Uterus (tissue), 4 donors: ENCODE measurements around the gene PAK4. TPM values are rescaled to one million over a fixed set of nuclear protein-coding genes. Genes with fewer than 3 reads are reported as not detected.

Experiments
- DNase-seq, 2 donors: peaks; one replicate each; pipeline ENCODE4 v3.0.0-alpha.2; 2019 to 2020
- H3K27ac ChIP-seq, 2 donors: fragments of 200-600 bp; sonication (generic); 1 replicate in 1 of 2; 2 replicates in 1 of 2; pipeline ENCODE4 v1.5.1; 2016 to 2018
- H3K27me3 ChIP-seq, 2 donors: fragments of 200-600 bp; sonication (generic); one replicate each; pipeline ENCODE4 v1.5.1; 2018 to 2019; ENCODE audit warnings: control low read depth in 1 of 2
- H3K36me3 ChIP-seq, 2 donors: fragments of 200-600 bp; sonication (generic); one replicate each; pipeline ENCODE4 v1.5.1; 2019; ENCODE audit warnings: control low read depth in 1 of 2
- H3K4me1 ChIP-seq, 2 donors: fragments of 200-600 bp; sonication (generic); one replicate each; pipeline ENCODE4 v1.5.1; 2018 to 2019; ENCODE audit warnings: control low read depth in 1 of 2
- H3K4me3 ChIP-seq, 2 donors: fragments of 200-600 bp; sonication (generic); 1 replicate in 1 of 2; 2 replicates in 1 of 2; pipeline ENCODE4 v1.5.1; 2018 to 2019; ENCODE audit warnings: mild to moderate bottlenecking in 1 of 2
- H3K9me3 ChIP-seq, 2 donors: fragments of 200-600 bp; sonication (generic); one replicate each; pipeline ENCODE4 v1.5.1; 2019; ENCODE audit warnings: control low read depth in 1 of 2
- CTCF ChIP-seq, 4 experiments: fragments of 200-600 bp in 2 of 4; fragments of 450-650 bp in 2 of 4; sonication (generic) in 2 of 4; IDR thresholded peaks; one replicate each; pipeline ENCODE4 v1.5.1; 2016 to 2019; ENCODE audit warnings: antibody characterized with exemption in 4 of 4, mild to moderate bottlenecking in 2 of 4, moderate library complexity in 1 of 4
- POLR2A ChIP-seq, 2 donors: fragments of 450-650 bp; IDR thresholded peaks; one replicate each; pipeline ENCODE4 v1.6.1; 2016; ENCODE audit warnings: antibody characterized with exemption in 2 of 2, mild to moderate bottlenecking in 1 of 2, moderate library complexity in 1 of 2
- intact Hi-C: fragments of 100-400 bp; cut with DNase I; formaldehyde crosslinking; loops from one replicate; pipeline ENCODE4 v1.15.1; 2023; ENCODE audit warnings: low total_unique reads
- total RNA-seq, 4 donors: library from RNA; depleted of rRNA in 3 of 4; stranded (reverse); fragments of >200 nt in 3 of 4; gene quantifications; one replicate each; pipeline versions ENCODE4 v1.1.0 to v1.2.4, GENCODE V29; 2014 to 2023
- donor health status: DM: yes; HTN: yes; CAD: no.

PAK4 gene
- total RNA-seq, 4 donors from 2014 or later = 0.26 to 57.4 (median 24.3) TPM

GRCh38 chr19:39193803-39194202, 68.2 kb downstream of the PAK4 start:
- Histone ChIP-seq H3K9me3 (no peaks in the 10 kb centered on the region), H3K4me1 (no peaks in the 10 kb centered on the region), H3K4me3 (no peak overlapping the region), H3K36me3 (no peaks in the 10 kb centered on the region), H3K27ac (no peak overlapping the region), H3K27me3 (peaks cover 0 to 16% of the 10 kb centered on the region in 2 donors)
- no peak for DNase-seq
- TF ChIP-seq POLR2A (IDR thresholded peaks at IDR 0.05) = no peak
- TF ChIP-seq CTCF (IDR thresholded peaks at IDR 0.05) = no peak
- intact Hi-C loops = no loop called here

- intact Hi-C loops = no loop called here
- no peak for TF ChIP-seq CTCF (IDR thresholded peaks at IDR 0.05)
- TF ChIP-seq POLR2A (IDR thresholded peaks at IDR 0.05) = no peak
- H3K36me3 ChIP-seq = no peaks in the 10 kb centered on the region
- H3K4me1 ChIP-seq = no peaks in the 10 kb centered on the region
- no peak for DNase-seq
- H3K9me3 ChIP-seq = no peaks in the 10 kb centered on the region
- no peak overlapping the region for H3K4me3 ChIP-seq
- H3K27me3 ChIP-seq = peaks cover 0 to 16% of the 10 kb centered on the region in 2 donors
- no peak overlapping the region for H3K27ac ChIP-seq
Measured at GRCh38 chr19:39194832-39195542, 69.4 kb downstream of the PAK4 start.

GRCh38 chr19:39195755-39196154, 70.2 kb downstream of the PAK4 start:
- no peak overlapping the region for H3K4me3 ChIP-seq

GRCh38 chr19:39196320-39196719, 70.7 kb downstream of the PAK4 start:
- H3K27ac ChIP-seq = no peak overlapping the region
- no peak overlapping the region for H3K4me3 ChIP-seq
- intact Hi-C loops = no loop called here
- no peak for DNase-seq
- H3K27me3 ChIP-seq = peaks cover 0 to 16% of the 10 kb centered on the region in 2 donors
- H3K4me1 ChIP-seq = no peaks in the 10 kb centered on the region
- TF ChIP-seq POLR2A (IDR thresholded peaks at IDR 0.05) (no peak), CTCF (IDR thresholded peaks at IDR 0.05) (no peak)
- H3K9me3 ChIP-seq = no peaks in the 10 kb centered on the region
- H3K36me3 ChIP-seq = no peaks in the 10 kb centered on the region

More at GRCh38 chr19:39195755-39196154, 70.2 kb downstream of the PAK4 start:
- no peaks in the 10 kb centered on the region for H3K9me3 ChIP-seq
- intact Hi-C loops = no loop called here
- H3K36me3 ChIP-seq = no peaks in the 10 kb centered on the region
- no peaks in the 10 kb centered on the region for H3K4me1 ChIP-seq
- peaks cover 0 to 16% of the 10 kb centered on the region in 2 donors for H3K27me3 ChIP-seq
- TF ChIP-seq CTCF (IDR thresholded peaks at IDR 0.05) = no peak
- no peak for TF ChIP-seq POLR2A (IDR thresholded peaks at IDR 0.05)
- H3K27ac ChIP-seq = no peak overlapping the region
- no peak for DNase-seq

GRCh38 chr19:39196860-39197562, 71.4 kb downstream of the PAK4 start, which contains the start of gene NCCRP1:
TSS of gene NCCRP1 (plus strand) at chr19:39196964. CDS start at chr19:39196983, 19 bp downstream.
- Histone ChIP-seq H3K4me1 (no peaks in the 10 kb centered on the region), H3K4me3 (no peak within 1 kb of the TSS), H3K9me3 (no peaks in the 10 kb centered on the region), H3K27ac (no peak within 1 kb of the TSS), H3K36me3 (no peaks in the 10 kb centered on the region), H3K27me3 (peaks cover 0 to 16% of the 10 kb centered on the region in 2 donors)
- intact Hi-C loops = no loop called here
- TF ChIP-seq POLR2A (IDR thresholded peaks at IDR 0.05) = no peak
- no peak for TF ChIP-seq CTCF (IDR thresholded peaks at IDR 0.05)
- no peak for DNase-seq
